Colon (tissue), 2 donors: ENCODE results near the gene HAX1.
"Not testable (repeated sequence)": the region's sequence is repeated elsewhere in the genome, so short reads cannot be mapped to it uniquely, and the experiment has no call there.

Experiments used
- FAIRE-seq: peaks from 2 replicates; lab custom pipeline; 2012; peaks lifted over from hg19 to GRCh38; lab: Jason Lieb, UNC
- donor health status: control.
- donor health status: control.

Gene HAX1

GRCh38 chr1:154272217-154272998 is at the start of gene HAX1:
HAX1 (plus strand) TSS chr1:154272629; CDS start chr1:154272724, 95 bp downstream.
- peak; percentile 84 for FAIRE-seq

GRCh38 chr1:154222918-154223317 is 49.5 kb upstream of the HAX1 start:
- no peak for FAIRE-seq

- FAIRE-seq = no peak
Observed at GRCh38 chr1:154223621-154224020, 48.8 kb upstream of the HAX1 start.

GRCh38 chr1:154225370-154225769 is 47.1 kb upstream of the HAX1 start:
- no peak for FAIRE-seq

- not testable (repeated sequence) for FAIRE-seq
Observed at GRCh38 chr1:154231112-154231511, 41.3 kb upstream of the HAX1 start.

- FAIRE-seq = not testable (repeated sequence)
Observed at GRCh38 chr1:154233127-154233526, 39.3 kb upstream of the HAX1 start.

- no peak for FAIRE-seq
Observed at GRCh38 chr1:154236855-154237254, 35.6 kb upstream of the HAX1 start.

GRCh38 chr1:154237435-154237834 is 35.0 kb upstream of the HAX1 start:
- no peak for FAIRE-seq

GRCh38 chr1:154237880-154238506 is 34.4 kb upstream of the HAX1 start:
- no peak for FAIRE-seq

- no peak for FAIRE-seq
Observed at GRCh38 chr1:154239491-154239890, 32.9 kb upstream of the HAX1 start.

GRCh38 chr1:154240294-154240833 is 32.1 kb upstream of the HAX1 start:
- no peak for FAIRE-seq

- FAIRE-seq = no peak
Observed at GRCh38 chr1:154241703-154242351, 30.6 kb upstream of the HAX1 start.

- no peak for FAIRE-seq
Observed at GRCh38 chr1:154253671-154254070, 18.8 kb upstream of the HAX1 start.

- FAIRE-seq = no peak
Observed at GRCh38 chr1:154256686-154257085, 15.7 kb upstream of the HAX1 start.

- no peak for FAIRE-seq
Observed at GRCh38 chr1:154258784-154259183, 13.6 kb upstream of the HAX1 start.

GRCh38 chr1:154260127-154260526 is 12.3 kb upstream of the HAX1 start:
- FAIRE-seq = no peak

- FAIRE-seq = no peak
Observed at GRCh38 chr1:154263465-154264332, 8.7 kb upstream of the HAX1 start.

GRCh38 chr1:154264454-154264853 is 8.0 kb upstream of the HAX1 start:
- no peak for FAIRE-seq

- no peak for FAIRE-seq
Observed at GRCh38 chr1:154265586-154265985, 6.8 kb upstream of the HAX1 start.

- no peak for FAIRE-seq
Observed at GRCh38 chr1:154270833-154271232, 1.6 kb upstream of the HAX1 start.

GRCh38 chr1:154272999-154273563 is 652 bp downstream of the HAX1 start:
- FAIRE-seq = no peak

- FAIRE-seq = no peak
Observed at GRCh38 chr1:154276797-154277196, 4.4 kb downstream of the HAX1 start.
